D721Med (cell line): ENCODE data around the gene CCR7.

Source experiments
- DNase-seq: peaks from one replicate; pipeline ENCODE4 v3.0.0; 2011; ENCODE audit warnings: low spot score; ENCODE audit not compliant: insufficient read length
- FAIRE-seq: peaks from 2 replicates; lab custom pipeline; 2011; peaks lifted over from hg19 to GRCh38; lab: Jason Lieb, UNC
- TF ChIP-seq, protein P1 (sequence below): IDR thresholded peaks from 2 replicates; pipeline ENCODE4 v1.5.1; 2012; ENCODE audit warnings: mild to moderate bottlenecking, control low read depth; ENCODE audit not compliant: insufficient read depth; ENCODE audit errors: missing control alignments

Gene CCR7

DNA sequence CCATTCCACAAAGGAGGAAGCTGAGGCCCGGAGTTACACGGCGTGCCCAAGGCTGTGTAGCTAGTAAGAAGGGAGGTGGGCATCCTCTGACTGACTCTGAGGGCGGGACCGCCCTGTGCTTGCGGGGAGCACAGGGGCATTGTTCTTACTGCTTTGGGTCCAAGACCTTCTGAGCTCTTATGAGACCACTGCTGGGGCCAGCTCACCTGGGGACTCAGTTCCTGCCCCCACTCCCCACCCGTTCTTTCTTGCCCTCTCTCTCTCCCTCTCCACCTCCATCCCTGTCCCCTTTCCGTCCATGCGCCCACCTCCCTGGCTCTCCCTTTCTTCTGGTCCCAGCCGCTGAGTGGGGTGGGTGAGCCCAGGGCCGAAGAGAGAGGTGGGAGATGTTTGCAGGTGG is 19.6 kb downstream of the CCR7 start:
- no peak for FAIRE-seq
- no peak for DNase-seq
- TF ChIP-seq, protein P1, sequence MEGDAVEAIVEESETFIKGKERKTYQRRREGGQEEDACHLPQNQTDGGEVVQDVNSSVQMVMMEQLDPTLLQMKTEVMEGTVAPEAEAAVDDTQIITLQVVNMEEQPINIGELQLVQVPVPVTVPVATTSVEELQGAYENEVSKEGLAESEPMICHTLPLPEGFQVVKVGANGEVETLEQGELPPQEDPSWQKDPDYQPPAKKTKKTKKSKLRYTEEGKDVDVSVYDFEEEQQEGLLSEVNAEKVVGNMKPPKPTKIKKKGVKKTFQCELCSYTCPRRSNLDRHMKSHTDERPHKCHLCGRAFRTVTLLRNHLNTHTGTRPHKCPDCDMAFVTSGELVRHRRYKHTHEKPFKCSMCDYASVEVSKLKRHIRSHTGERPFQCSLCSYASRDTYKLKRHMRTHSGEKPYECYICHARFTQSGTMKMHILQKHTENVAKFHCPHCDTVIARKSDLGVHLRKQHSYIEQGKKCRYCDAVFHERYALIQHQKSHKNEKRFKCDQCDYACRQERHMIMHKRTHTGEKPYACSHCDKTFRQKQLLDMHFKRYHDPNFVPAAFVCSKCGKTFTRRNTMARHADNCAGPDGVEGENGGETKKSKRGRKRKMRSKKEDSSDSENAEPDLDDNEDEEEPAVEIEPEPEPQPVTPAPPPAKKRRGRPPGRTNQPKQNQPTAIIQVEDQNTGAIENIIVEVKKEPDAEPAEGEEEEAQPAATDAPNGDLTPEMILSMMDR = no peak

DNA sequence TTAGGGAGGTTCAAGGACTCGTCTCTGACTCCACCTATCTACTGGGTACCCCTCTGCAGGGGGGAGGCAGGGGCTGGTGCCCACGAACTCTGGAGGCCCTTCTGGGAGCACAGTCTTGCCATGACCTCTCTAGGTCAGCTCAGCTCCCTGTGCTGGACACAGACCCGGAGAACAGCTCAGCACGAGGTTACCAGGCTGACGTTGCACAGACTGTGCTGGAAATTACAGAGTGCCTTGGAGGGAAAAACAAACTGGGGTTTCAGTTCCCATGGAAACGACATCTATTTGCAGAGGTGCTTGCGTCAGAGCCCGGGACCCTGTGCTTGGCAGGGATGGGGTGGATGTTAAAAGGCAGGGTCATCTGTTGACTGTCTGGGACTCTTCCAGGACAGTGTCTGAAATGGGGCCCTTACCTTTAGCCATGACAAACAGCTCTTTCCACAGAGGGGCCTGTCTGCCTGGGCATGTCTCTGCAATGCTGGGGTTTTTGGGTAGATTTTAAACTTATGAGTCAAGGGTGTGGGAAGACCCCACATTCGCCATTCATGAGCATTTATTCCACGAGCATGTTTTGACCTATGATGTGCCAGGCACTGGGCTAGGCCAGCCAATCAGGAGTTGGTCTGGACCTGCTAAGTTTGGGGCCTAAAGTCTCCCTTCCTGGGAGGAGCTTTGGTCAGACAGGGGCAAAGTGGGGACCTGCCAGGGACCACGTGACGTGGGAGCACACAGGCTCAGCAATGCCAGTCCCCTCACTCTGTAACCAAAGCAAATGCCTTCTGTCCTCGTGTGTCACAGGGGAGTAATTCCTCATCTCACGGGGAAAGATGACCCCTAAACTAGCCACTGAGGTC is 22.5 kb downstream of the CCR7 start:
- FAIRE-seq (no peak), DNase-seq (no peak)
- TF ChIP-seq, protein P1 = no peak

DNA sequence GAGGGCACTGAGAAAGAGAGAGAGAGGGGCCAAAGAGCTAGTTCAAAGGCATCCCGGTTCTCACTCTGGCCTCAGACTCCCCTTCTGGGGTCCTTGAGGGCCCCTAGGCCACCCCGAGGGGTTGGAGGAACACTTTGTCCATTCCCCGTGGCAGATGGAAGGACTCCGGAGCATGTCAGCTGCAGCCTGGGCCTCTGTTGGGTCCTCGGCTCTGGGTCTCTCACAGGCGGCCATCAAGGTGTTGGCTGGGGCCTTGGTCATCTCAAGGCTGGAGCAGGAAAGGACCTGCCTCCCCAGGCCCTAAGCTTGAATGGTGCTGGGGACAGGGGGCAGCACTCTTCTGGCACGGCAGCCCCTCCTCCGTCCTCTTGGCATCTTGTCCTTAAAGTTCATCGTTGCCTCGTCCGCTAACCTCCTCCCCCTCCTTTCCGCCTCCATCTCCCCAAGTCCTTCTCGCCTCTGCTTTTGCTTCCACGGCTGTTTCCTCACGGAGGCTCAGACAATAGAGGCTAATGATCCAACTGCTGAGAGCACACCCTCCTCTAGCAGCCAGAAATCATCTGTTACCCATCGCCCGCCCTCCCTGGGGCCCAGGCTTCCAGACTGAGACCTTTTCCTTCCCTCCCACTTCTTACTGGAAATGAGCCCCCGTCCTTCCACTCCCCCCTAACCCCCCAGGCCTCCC is 23.3 kb downstream of the CCR7 start:
- DNase-seq (no peak), FAIRE-seq (no peak)
- TF ChIP-seq, protein P1 = no peak

DNA sequence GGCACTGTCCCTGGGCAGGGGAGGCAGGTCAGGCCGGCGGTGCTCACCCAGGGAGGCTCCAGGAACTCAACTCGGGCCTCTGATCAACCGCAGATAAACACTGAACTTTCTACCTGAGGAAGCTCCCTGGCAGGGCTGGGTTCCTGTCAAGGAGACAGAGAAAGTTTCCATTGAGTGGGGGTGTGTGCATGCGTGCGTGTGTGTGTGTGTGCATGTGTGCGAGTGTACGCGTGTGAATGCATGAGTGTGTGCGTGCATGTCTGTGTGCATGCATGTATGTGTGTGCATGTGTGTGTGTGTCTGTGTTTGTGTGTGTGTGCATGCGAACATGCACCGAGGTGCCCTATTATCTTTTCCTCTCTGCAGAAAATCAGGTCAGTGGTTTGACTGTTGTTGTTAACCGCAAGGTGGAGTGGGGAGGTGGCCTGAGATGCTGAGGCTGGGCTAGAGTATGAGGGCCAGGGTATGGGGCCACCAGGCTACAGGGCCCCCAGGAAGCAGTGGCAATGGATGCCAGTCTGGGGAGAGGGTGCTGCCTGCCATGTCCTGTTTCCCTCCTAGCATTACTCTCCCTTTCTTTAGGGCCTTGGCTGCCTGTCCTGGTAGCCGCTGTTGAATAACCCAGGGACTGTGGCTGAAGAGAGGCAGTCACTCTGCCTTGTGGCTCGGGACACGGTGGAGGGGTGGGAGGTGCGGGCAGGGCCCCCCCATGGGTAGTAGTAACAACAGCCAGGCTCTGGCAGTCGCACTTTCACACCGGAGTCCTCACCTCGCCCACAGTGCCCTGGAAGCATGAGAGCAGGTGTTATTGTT is 24.0 kb downstream of the CCR7 start:
- TF ChIP-seq, protein P1 = no peak
- FAIRE-seq (no peak), DNase-seq (no peak)

DNA sequence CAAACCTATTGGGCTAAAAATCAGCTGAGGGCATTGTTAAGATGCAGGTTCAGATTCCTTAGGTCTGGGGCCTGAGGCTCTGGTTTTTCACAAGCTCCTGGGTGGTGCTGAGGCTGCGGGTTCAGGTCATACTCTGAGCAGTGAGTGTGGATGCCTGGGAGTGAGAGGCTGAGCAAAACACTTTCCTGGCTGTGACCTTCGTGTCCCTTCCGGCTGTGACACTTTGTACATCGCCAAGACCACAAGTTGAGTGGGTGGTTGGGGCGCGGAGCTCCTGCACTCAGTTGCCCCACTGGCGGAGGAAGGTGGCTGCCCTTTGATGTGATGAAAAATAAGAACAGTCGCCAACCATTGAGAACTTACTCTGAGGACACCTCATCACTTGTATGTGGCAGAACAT is 24.8 kb downstream of the CCR7 start:
- no peak for FAIRE-seq
- no peak for DNase-seq
- TF ChIP-seq, protein P1 = no peak

DNA sequence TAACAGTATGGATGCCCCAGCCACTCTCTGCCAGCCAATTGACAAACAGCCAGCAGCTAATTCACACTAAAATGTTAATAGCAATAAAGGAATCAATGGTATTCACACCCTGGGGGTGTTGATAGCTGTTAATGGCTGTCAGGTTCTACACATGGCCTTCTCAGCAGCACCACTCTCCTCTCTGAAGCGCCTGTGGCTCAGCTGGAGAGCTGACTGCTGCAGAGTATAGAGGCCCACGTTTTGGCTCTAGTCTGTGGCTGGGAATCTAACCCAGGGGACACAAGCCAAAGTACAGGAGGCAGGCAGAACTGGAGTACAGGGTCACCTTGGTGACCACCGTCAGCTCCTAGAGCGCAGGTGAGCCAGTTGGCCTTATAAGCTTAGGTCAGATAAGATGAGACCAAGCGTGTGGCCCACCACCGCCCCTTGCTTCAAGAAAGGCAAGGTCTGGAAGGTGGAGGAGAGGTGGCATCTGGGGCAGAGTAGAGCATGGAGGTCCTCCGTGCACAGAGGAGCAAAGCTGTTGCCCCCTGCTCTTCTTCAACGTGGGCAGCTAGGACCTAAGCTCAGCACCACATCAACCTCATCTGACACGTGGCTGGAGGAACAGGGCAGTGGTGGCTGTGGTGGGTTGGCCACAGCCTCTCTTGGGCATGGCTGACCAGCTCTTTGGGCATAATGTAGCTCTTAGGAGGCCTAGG is 25.4 kb downstream of the CCR7 start:
- TF ChIP-seq, protein P1 = no peak
- DNase-seq (no peak), FAIRE-seq (no peak)
